ENCODE measurements around the gene ZC3H10. TPM values are rescaled to one million over a fixed set of nuclear protein-coding genes. Genes with fewer than 3 reads are reported as not detected.

Gene ZC3H10
- polyA plus RNA-seq, 1 donor from 2014 or later: 6.7 TPM

DNA sequence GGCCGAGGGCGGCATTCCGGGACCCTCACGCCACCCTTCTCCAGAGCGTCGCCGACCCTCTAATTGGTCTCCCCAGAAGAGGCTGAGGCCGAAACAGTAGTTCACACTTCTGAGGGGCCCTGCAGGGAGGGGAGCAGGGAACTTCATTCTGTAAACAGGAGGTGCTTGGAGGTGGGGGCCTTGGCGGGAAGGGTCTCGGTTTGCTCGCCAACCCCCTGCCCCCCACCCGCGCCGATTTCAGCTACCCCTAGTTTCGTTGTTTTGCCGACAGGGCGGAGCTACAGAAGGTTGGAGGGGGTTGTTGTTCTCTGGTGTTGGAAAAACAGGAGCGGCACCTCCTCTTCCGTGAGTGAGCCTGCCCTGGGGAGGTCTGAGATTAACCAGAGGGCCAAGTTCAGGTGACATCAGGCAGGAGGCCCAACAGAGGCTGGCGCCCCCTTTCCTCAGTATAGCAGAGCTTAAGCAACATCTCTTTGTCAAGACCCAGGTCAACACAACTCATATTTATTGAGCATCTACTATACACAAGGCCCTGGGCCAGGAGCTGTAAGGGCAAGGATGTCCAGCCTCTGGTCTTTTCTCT lies 37.4 kb upstream of the ZC3H10 start:
- TF ChIP-seq RAD21 (conservative IDR thresholded peaks at IDR 0.05) (no peak), POLR2AphosphoS5 (IDR thresholded peaks at IDR 0.05) (no peak), SMC3 (conservative IDR thresholded peaks at IDR 0.05; ENCODE audit: poor library complexity) (no peak)
- TF ChIP-seq, protein P1, sequence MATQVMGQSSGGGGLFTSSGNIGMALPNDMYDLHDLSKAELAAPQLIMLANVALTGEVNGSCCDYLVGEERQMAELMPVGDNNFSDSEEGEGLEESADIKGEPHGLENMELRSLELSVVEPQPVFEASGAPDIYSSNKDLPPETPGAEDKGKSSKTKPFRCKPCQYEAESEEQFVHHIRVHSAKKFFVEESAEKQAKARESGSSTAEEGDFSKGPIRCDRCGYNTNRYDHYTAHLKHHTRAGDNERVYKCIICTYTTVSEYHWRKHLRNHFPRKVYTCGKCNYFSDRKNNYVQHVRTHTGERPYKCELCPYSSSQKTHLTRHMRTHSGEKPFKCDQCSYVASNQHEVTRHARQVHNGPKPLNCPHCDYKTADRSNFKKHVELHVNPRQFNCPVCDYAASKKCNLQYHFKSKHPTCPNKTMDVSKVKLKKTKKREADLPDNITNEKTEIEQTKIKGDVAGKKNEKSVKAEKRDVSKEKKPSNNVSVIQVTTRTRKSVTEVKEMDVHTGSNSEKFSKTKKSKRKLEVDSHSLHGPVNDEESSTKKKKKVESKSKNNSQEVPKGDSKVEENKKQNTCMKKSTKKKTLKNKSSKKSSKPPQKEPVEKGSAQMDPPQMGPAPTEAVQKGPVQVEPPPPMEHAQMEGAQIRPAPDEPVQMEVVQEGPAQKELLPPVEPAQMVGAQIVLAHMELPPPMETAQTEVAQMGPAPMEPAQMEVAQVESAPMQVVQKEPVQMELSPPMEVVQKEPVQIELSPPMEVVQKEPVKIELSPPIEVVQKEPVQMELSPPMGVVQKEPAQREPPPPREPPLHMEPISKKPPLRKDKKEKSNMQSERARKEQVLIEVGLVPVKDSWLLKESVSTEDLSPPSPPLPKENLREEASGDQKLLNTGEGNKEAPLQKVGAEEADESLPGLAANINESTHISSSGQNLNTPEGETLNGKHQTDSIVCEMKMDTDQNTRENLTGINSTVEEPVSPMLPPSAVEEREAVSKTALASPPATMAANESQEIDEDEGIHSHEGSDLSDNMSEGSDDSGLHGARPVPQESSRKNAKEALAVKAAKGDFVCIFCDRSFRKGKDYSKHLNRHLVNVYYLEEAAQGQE (IDR thresholded peaks at IDR 0.05; ENCODE audit: borderline replicate concordance): no peak
- H3K27ac ChIP-seq (ENCODE audit: low read length): no peak overlapping the region
- no peaks in the 10 kb centered on the region for H4K20me1 ChIP-seq (ENCODE audit: insufficient read depth)
- no peaks in the 10 kb centered on the region for H3K36me3 ChIP-seq (ENCODE audit: insufficient read depth, low read length)
- no peaks in the 10 kb centered on the region for H3F3A ChIP-seq (ENCODE audit: insufficient read depth, low read length, poor library complexity, severe bottlenecking)
- H3K9me3 ChIP-seq (ENCODE audit: low read length): no peaks in the 10 kb centered on the region
- peak overlapping the region; percentile 80 for H3K4me2 ChIP-seq (ENCODE audit: low read length)
- no peak overlapping the region for H2AFZ ChIP-seq (ENCODE audit: low read depth, low read length)
- peaks cover 43% of the 10 kb centered on the region for H3K27me3 ChIP-seq (ENCODE audit: insufficient read depth, low read depth, low read length)
- H3K79me2 ChIP-seq (replicated peaks; ENCODE audit: insufficient read depth, low read length): no peaks in the 10 kb centered on the region
- peak overlapping the region; percentile 70 for H3K4me3 ChIP-seq (ENCODE audit: low read length)
- no peaks in the 10 kb centered on the region for H3K9me2 ChIP-seq (ENCODE audit: insufficient read depth, low read length)
- peak overlapping the region; percentile 47 for H3K9ac ChIP-seq (ENCODE audit: low read length)

DNA sequence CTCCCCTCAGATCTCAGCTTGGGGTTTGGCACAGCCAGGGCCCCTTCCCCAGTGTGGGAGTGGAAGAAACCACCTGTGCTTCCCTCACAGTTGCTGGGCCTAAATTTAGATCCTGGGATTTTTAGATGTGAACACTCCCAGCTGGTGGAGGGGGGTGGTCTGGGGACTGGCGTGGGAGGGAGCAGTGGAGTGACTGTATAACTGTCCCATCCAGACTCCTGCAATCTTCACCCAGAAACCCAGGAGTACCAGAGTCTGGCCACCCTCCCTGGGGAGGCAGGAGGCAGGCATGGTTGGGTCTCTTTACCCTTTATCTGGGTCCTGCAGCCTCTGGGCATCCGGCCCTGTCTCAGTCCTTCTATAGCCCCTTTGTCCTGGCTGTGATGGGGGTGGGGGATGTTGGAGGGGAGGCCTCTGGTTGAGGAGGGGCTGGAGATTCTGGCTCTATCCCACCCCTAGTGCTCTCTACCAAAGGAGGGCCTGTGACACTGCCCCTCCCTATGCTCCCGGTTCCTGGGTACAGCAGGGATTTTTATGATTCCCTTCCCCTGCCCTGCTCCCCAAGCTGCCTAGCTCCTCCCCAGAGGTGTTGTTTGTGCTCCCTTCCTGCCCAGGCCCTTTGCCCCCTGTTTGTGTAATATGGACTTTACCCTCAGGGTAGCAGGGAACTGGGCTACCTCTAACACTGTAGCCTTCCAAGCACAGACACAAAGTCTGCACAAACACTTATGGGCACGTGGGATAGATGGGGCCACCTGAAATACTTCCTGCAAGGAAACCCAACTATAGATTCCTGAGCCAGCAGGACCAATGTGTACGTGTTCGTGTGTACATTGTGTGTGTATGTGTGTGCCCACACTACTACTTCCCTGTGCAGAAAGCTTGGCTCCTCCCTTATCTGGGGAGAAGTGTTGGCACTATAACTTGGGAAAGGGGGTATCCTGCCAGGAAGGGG lies 36.4 kb upstream of the ZC3H10 start:
- no peak overlapping the region for H3K4me3 ChIP-seq (ENCODE audit: low read length)

More for the DNA sequence above, 36.4 kb upstream of the ZC3H10 start:
- no peaks in the 10 kb centered on the region for H3K9me2 ChIP-seq (ENCODE audit: insufficient read depth, low read length)
- H3K27me3 ChIP-seq (ENCODE audit: insufficient read depth, low read depth, low read length): peaks cover 43% of the 10 kb centered on the region
- H3K4me2 ChIP-seq (ENCODE audit: low read length): no peak overlapping the region
- no peaks in the 10 kb centered on the region for H3K9me3 ChIP-seq (ENCODE audit: low read length)
- no peak overlapping the region for H3K27ac ChIP-seq (ENCODE audit: low read length)
- TF ChIP-seq EZH2 (IDR thresholded peaks at IDR 0.05; ENCODE audit: borderline replicate concordance, insufficient read depth, low read length, poor library complexity, severe bottlenecking): no peak
- TF ChIP-seq POLR2AphosphoS5 (IDR thresholded peaks at IDR 0.05): no peak
- no peak for TF ChIP-seq EP300 (conservative IDR thresholded peaks at IDR 0.05; ENCODE audit: poor library complexity, severe bottlenecking)
- no peak for TF ChIP-seq SMC3 (conservative IDR thresholded peaks at IDR 0.05; ENCODE audit: poor library complexity)
- TF ChIP-seq, protein P1 (IDR thresholded peaks at IDR 0.05; ENCODE audit: borderline replicate concordance): no peak
- TF ChIP-seq, protein P2, sequence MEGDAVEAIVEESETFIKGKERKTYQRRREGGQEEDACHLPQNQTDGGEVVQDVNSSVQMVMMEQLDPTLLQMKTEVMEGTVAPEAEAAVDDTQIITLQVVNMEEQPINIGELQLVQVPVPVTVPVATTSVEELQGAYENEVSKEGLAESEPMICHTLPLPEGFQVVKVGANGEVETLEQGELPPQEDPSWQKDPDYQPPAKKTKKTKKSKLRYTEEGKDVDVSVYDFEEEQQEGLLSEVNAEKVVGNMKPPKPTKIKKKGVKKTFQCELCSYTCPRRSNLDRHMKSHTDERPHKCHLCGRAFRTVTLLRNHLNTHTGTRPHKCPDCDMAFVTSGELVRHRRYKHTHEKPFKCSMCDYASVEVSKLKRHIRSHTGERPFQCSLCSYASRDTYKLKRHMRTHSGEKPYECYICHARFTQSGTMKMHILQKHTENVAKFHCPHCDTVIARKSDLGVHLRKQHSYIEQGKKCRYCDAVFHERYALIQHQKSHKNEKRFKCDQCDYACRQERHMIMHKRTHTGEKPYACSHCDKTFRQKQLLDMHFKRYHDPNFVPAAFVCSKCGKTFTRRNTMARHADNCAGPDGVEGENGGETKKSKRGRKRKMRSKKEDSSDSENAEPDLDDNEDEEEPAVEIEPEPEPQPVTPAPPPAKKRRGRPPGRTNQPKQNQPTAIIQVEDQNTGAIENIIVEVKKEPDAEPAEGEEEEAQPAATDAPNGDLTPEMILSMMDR (IDR thresholded peaks at IDR 0.05; ENCODE audit: poor library complexity, severe bottlenecking): no peak
- no peak for TF ChIP-seq TAF1 (IDR thresholded peaks at IDR 0.05; ENCODE audit: low read depth)
- no peak for TF ChIP-seq RAD21 (conservative IDR thresholded peaks at IDR 0.05)
- TF ChIP-seq MXI1 (conservative IDR thresholded peaks at IDR 0.05; ENCODE audit: poor library complexity, severe bottlenecking): no peak
- no peak overlapping the region for H2AFZ ChIP-seq (ENCODE audit: low read depth, low read length)
- no peaks in the 10 kb centered on the region for H3K79me2 ChIP-seq (replicated peaks; ENCODE audit: insufficient read depth, low read length)
- H4K20me1 ChIP-seq (ENCODE audit: insufficient read depth): no peaks in the 10 kb centered on the region
- no peak overlapping the region for H3K9ac ChIP-seq (ENCODE audit: low read length)
- no peaks in the 10 kb centered on the region for H3F3A ChIP-seq (ENCODE audit: insufficient read depth, low read length, poor library complexity, severe bottlenecking)
- H3K36me3 ChIP-seq (ENCODE audit: insufficient read depth, low read length): no peaks in the 10 kb centered on the region

Data from neural cell (in vitro differentiated cells).